UCSD-AML1 (cell line): Measurements from ENCODE around the gene IGFBP6.
A peak's percentile ranks its signal among the peaks of the same experiment; 100 is the strongest.
"Not testable (repeated sequence)": the region's sequence is repeated elsewhere in the genome, so short reads cannot be mapped to it uniquely, and the experiment has no call there.

Experiments used
- DNase-seq: peaks from one replicate; lab custom pipeline; 2025; ENCODE audit not compliant: unreplicated experiment; lab: John Stamatoyannopoulos, UW

Gene IGFBP6

DNA sequence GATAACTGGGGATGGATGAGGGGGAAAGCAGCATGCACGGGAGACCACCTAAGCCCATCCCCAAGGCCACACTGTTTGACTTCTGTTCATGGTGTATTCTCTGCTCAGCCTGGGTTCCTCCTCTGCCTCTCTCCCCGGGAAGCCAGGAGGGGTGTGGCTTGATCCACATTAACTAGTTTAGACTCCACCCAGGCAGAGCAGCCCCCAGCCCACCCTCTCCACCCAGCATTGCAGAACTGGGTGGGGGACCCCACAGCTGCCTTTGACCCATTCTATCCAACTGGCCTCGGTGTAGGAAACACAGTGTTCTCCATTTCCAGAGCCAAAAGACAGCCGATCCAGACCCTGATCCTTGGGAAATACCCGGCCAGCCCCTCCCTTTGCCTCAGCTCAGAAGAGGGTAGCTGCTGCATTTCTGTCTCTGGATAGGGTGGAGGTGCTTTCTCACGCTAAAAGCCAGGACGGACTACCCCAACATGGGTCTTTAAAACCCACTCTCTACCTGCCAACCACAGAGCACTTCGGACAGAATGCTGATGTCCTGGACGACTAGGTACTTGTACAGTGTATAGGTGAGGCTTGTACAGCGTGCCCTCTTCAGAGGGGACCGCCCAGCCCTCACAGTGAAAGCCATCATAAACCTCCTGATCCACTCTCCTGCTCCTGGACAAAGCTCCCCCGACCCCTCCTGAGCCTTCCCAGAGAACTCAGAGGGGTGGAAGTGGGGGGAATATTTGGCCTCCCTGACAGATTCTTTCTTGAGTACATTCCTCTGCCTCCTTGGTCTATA lies 27.7 kb upstream of the IGFBP6 start:
- no peak for DNase-seq

GRCh38 chr12:53070877-53071492 lies 26.5 kb upstream of the IGFBP6 start:
- DNase-seq = no peak

GRCh38 chr12:53071591-53072551 lies 25.6 kb upstream of the IGFBP6 start:
- no peak for DNase-seq

DNA sequence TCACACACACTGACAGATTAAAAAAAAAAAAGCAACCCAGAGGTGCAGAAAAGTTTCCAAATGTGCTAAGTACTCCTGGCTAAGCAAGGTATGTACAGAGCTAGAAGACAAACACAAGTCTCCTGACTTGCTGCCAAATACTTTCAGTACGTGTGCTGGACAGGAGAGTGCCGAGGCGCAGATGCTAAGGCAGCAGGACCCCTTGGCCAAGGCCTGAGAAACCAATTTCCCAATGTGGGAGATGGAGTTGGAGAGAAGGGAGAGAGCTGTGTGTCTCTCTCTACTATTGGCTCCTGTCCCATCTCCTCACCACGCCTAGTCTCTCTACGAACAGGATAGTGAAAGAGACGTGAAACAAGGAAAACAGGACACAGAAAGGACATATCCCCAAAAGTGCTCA lies 23.6 kb upstream of the IGFBP6 start:
- DNase-seq = no peak

DNA sequence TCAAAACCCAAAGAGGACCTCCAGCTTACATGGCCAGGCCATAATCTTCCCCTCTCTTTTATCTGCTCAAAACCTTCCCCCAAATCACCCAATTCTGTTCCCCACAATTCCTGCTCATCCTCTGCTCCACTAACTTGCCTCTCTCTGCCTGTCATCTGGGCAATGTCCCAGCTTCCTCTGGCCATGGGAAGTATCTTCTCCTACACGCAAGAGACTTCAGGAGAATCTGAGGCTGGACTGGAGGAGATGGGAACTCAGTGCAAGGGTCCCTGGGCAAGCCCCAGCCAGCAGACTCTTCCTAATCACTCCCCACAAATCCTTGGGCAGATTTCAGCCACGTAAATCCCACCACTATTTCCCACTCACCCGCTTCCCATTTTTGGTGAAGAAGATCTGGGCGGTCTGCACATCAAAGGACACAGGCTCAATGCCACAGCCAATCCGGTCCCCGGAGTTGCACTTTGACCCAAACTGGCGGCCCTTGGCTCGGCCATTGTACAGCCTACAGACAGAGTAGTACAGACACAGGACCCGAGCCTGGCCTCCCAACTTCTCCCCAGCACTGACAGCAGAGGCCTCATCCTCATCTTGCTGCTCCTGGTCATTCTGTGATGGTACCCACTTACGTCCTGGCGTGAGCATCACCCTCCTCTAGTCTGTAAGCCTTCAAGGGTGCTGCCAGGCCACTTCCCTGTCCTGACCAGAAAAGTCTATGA lies 23.0 kb upstream of the IGFBP6 start:
- no peak for DNase-seq

GRCh38 chr12:53074999-53075370 lies 22.5 kb upstream of the IGFBP6 start:
- no peak for DNase-seq

GRCh38 chr12:53076461-53076860 lies 21.0 kb upstream of the IGFBP6 start:
- DNase-seq = no peak

DNA sequence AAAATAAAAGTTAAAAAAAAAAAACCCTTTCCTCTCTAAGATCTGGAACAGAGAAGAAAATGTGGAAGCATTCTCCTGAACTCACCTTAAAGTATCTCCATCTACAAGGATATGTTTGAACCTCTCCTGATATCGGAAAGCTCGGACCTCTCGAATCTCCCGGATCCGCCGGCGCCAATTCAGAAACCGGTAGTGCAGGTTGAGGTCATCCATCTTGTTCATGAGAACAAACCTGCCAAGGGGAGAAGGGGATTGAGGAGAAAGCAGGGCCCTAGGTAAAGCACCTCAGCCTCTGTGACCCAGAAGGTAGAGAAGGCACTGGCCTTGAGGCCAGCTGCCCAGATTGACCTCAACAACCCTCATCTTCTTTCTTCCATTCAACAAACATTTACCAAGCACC lies 20.4 kb upstream of the IGFBP6 start:
- DNase-seq = no peak

- DNase-seq = no peak
Observed at GRCh38 chr12:53078425-53079225, 18.8 kb upstream of the IGFBP6 start.

GRCh38 chr12:53079226-53080117 lies 18.0 kb upstream of the IGFBP6 start, which contains the start of gene SPRYD3:
SPRYD3 (minus strand) TSS chr12:53079390; CDS start chr12:53079333, 57 bp downstream.
- DNase-seq = peak; percentile 98

- no peak for DNase-seq
Observed at GRCh38 chr12:53082637-53083175, 14.8 kb upstream of the IGFBP6 start.

DNA sequence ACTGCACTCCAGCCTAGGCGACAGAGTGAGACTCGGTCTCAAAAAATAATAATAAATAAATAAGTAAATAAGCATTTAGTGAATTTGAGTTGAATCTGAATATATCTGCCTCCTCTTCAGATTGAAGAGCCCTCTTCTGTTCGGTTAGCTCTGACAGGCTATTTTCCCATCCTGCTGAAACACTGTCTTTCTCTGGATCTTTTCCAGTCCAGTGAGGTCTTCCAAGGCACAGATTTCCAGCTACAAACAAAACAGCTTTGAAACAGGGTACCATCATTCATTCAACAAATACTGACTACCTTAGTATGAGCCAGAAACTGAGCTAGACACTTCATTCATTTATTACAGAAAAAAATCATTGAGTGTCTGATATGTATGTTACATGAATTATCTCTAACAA lies 11.1 kb upstream of the IGFBP6 start:
- DNase-seq = no peak

DNA sequence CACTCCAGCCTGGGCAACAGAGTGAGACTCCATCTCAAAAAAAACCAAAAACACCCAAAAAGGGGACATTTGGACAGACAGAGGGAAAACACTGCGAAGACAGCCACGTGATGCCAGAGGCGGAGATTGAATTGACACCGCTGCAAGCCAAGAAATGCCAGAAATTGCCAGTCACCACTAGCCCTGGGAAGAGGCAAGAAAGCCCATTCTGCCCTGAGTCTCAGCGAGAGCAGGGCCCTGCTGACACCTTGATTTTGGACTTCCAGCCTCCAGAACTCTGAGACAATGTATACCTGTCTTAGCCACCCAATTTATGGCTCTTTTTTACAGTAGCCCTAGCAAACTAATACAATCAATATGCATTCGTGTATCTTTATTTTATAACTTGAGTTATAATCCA lies 7.4 kb upstream of the IGFBP6 start:
- no peak for DNase-seq

- DNase-seq = no peak
Observed at GRCh38 chr12:53090554-53090953, 6.9 kb upstream of the IGFBP6 start.

GRCh38 chr12:53091756-53092155 lies 5.7 kb upstream of the IGFBP6 start:
- no peak for DNase-seq

DNA sequence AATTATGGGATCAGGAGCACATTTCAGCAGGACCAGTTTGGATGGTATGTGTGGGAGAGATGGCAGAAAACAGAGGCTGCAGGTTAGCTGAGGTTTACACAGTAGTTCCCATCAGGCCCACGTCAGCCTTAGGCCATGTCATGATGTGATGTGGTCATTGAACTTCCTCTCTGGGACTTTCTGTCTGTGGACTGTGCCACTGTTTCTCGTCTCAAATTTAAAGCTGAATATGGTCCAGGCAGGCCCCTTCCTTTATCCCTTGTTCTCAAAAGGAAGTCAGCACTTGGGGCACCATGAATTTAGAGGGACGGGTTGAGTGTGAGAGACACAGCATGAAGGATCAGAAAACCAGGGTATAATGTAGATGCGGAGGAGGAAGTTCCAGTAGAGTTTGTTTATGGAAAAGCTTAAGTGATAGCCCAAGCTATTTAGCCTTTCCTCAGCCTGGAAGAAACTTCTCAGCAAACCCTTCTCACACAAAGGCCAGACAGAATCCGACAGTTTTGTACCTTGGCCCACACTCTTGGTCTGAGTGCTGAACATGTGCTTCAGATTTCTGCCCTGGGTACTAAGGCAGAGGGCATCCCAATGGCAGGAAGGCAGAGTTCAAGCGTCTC lies 3.6 kb upstream of the IGFBP6 start:
- no peak for DNase-seq

GRCh38 chr12:53094394-53094787 lies 3.1 kb upstream of the IGFBP6 start:
- no peak for DNase-seq

DNA sequence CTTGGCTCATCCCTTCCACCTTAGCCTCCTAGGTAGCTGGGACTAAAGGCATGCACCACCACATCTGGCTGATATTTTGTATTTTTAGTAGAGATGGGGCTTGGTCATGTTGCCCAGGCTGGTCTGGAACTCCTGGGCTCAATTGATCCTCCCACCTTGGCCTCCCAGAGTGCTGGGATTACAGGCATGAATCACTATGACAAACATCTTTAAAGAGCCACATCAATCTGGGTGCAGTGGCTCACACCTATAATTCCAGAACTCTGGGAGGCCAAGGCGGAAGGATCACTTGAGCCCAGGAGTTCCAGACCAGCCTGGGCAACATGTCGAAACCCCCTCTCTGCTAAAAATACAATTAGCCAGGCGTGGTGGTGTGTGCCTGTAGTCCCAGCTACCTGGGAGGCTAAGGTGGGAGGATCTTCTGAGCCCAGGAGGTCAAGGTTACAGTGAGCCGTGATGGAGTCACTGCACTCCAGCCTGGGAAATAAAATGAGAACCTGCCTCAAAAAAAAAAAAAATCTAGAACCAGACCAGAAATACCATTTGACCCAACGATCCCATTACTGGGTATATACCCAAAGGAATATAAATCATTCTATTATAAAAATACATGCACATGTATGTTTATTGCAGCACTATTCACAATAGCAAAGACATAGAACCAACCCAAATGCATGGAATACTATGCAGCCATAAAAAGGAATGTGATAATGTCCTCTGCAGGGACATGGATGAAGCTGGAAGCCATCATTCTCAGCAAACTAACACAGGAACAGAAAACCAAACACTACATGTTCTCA lies 2.5 kb upstream of the IGFBP6 start:
- DNase-seq = not testable (repeated sequence)
